Esophagus squamous epithelium (tissue), 5 donors: ENCODE measurements around the gene NCAPD2. TPM values are rescaled to one million over a fixed set of nuclear protein-coding genes. Genes with fewer than 3 reads are reported as not detected.
"Not testable (repeated sequence)": the region's sequence is repeated elsewhere in the genome, so short reads cannot be mapped to it uniquely, and the experiment has no call there.

Experiments used
- DNase-seq: peaks from one replicate; lab custom pipeline; 2025; lab: John Stamatoyannopoulos, UW
- H3K27ac ChIP-seq, 4 donors: fragments of 200-600 bp; sonication (generic); one replicate each; pipeline ENCODE4 v1.5.1; 2016 to 2019; ENCODE audit warnings: mild to moderate bottlenecking in 1 of 4
- H3K27me3 ChIP-seq, 4 donors: fragments of 200-600 bp; sonication (generic); 1 replicate in 3 of 4; 2 replicates in 1 of 4; pipeline versions ENCODE4 v1.5.1 to v1.6.0; 2017 to 2021; ENCODE audit warnings: antibody characterized with exemption in 1 of 4
- H3K36me3 ChIP-seq, 3 donors: fragments of 200-600 bp; sonication (generic); one replicate each; pipeline ENCODE4 v1.5.1; 2016 to 2019
- H3K4me1 ChIP-seq, 3 donors: fragments of 200-600 bp; sonication (generic); one replicate each; pipeline ENCODE4 v1.5.1; 2017 to 2019
- H3K4me3 ChIP-seq, 4 donors: fragments of 200-600 bp; sonication (generic); 1 replicate in 3 of 4; 2 replicates in 1 of 4; pipeline ENCODE4 v1.5.1; 2016 to 2019; ENCODE audit warnings: mild to moderate bottlenecking in 2 of 4, moderate library complexity in 1 of 4
- H3K9me3 ChIP-seq, 3 donors: fragments of 200-600 bp; sonication (generic); one replicate each; pipeline ENCODE4 v1.5.1; 2016 to 2019
- CTCF ChIP-seq, 6 experiments: fragments of 450-650 bp in 4 of 6; fragments of 200-600 bp in 2 of 6; sonication (generic) in 2 of 6; IDR thresholded peaks; one replicate each; pipeline ENCODE4 v1.5.1; 2016 to 2019; ENCODE audit warnings: antibody characterized with exemption in 6 of 6, mild to moderate bottlenecking in 4 of 6, moderate library complexity in 4 of 6
- POLR2A ChIP-seq, 4 donors: fragments of 450-650 bp; IDR thresholded peaks; one replicate each; pipeline ENCODE4 v1.6.1; 2017; ENCODE audit warnings: antibody characterized with exemption in 4 of 4, mild to moderate bottlenecking in 4 of 4, moderate library complexity in 3 of 4
- WGBS, 2 donors: methylation state at CpG; one replicate each; pipeline ENCODE4 v1.1.5; 2018; 5-methylcytosine and 5-hydroxymethylcytosine counted together
- intact Hi-C: fragments of 100-400 bp; cut with DNase I; formaldehyde crosslinking; loops from one replicate; pipeline ENCODE4 v1.15.0; 2022
- total RNA-seq, 4 donors: library from RNA; depleted of rRNA; stranded (reverse); fragments of >200 nt; gene quantifications; one replicate each; pipeline ENCODE4 v1.1.0, GENCODE V29; 2016
- donor health status: DM: yes; HTN: yes; CAD: no.

Gene NCAPD2
- total RNA-seq, 4 donors from 2014 or later, result 25.6 to 73.2 (median 55.9) TPM

GRCh38 chr12:6472491-6472890, 21.4 kb upstream of the NCAPD2 start:
- Histone ChIP-seq H3K27ac (no peak overlapping the region), H3K4me1 (peaks cover 6 to 43% (median 23%) of the 10 kb centered on the region in 3 donors), H3K27me3 (no peaks in the 10 kb centered on the region), H3K9me3 (no peaks in the 10 kb centered on the region), H3K4me3 (no peak overlapping the region), H3K36me3 (no peaks in the 10 kb centered on the region)
- no peak for DNase-seq
- TF ChIP-seq POLR2A (IDR thresholded peaks at IDR 0.05) (no peak), CTCF (IDR thresholded peaks at IDR 0.05) (no peak)
- 88% methylated on average over 11 of the region's 11 CpGs for WGBS, 2 donors
- intact Hi-C loops, result loop anchor here (10.0 kb wide), 1 partner anchor 62 kb away; the partner anchor contains the start of gene GAPDH

- not testable (repeated sequence) for H3K4me3 ChIP-seq, H3K9me3 ChIP-seq, H3K27ac ChIP-seq, H3K27me3 ChIP-seq, H3K36me3 ChIP-seq, DNase-seq
- intact Hi-C loops, result loop anchor here (10.0 kb wide), 1 partner anchor 59 kb away; the partner anchor contains the start of gene GAPDH
- H3K4me1 ChIP-seq, result peaks cover 4 to 14% (median 6%) of the 10 kb centered on the region in 3 donors
- WGBS, 2 donors, result 85 to 95% methylated on average over 2 to 5 of the region's 48 CpGs
Observed at GRCh38 chr12:6475233-6475975, 18.5 kb upstream of the NCAPD2 start.

GRCh38 chr12:6476489-6476888, 17.4 kb upstream of the NCAPD2 start:
- no peaks in the 10 kb centered on the region for H3K36me3 ChIP-seq
- H3K27ac ChIP-seq, result no peak overlapping the region
- H3K4me1 ChIP-seq, result peaks cover 0 to 9% (median under 1%) of the 10 kb centered on the region in 3 donors
- H3K4me3 ChIP-seq, result no peak overlapping the region
- H3K9me3 ChIP-seq, result no peaks in the 10 kb centered on the region
- no peak for DNase-seq
- 12 to 37% methylated on average over 3 of the region's 3 CpGs for WGBS, 2 donors
- no peak for TF ChIP-seq POLR2A (IDR thresholded peaks at IDR 0.05)
- no peak for TF ChIP-seq CTCF (IDR thresholded peaks at IDR 0.05)
- H3K27me3 ChIP-seq, result no peaks in the 10 kb centered on the region
- intact Hi-C loops, result loop anchor here (10.0 kb wide), 1 partner anchor 58 kb away; the partner anchor contains the start of gene GAPDH

GRCh38 chr12:6477601-6478377, 16.1 kb upstream of the NCAPD2 start:
- not testable (repeated sequence) for H3K36me3 ChIP-seq, H3K4me1 ChIP-seq, H3K9me3 ChIP-seq, H3K27ac ChIP-seq, DNase-seq, H3K4me3 ChIP-seq, H3K27me3 ChIP-seq
- intact Hi-C loops, result loop anchor here (10.0 kb wide), 1 partner anchor 57 kb away; the partner anchor contains the start of gene GAPDH
- WGBS, 2 donors, result 79 to 90% methylated on average over 8 to 20 of the region's 37 CpGs

GRCh38 chr12:6478416-6478815, 15.5 kb upstream of the NCAPD2 start:
- no peaks in the 10 kb centered on the region for H3K9me3 ChIP-seq
- no peak overlapping the region for H3K27ac ChIP-seq
- TF ChIP-seq CTCF (IDR thresholded peaks at IDR 0.05) (no peak), POLR2A (IDR thresholded peaks at IDR 0.05) (no peak)
- intact Hi-C loops, result loop anchor here (10.0 kb wide), 1 partner anchor 56 kb away; the partner anchor contains the start of gene GAPDH
- no peak for DNase-seq
- H3K27me3 ChIP-seq, result no peaks in the 10 kb centered on the region
- no peaks in the 10 kb centered on the region for H3K36me3 ChIP-seq
- WGBS, 2 donors, result 96 to 100% methylated on average over 2 to 4 of the region's 20 CpGs
- no peak overlapping the region for H3K4me3 ChIP-seq
- peaks cover 0 to 7% (median 0%) of the 10 kb centered on the region in 3 donors for H3K4me1 ChIP-seq

GRCh38 chr12:6488240-6488639, 5.7 kb upstream of the NCAPD2 start:
- Histone ChIP-seq H3K9me3 (no peaks in the 10 kb centered on the region), H3K27me3 (no peaks in the 10 kb centered on the region), H3K4me1 (peaks cover 5 to 10% (median 8%) of the 10 kb centered on the region in 3 donors), H3K36me3 (peaks cover 0 to 16% (median 0%) of the 10 kb centered on the region in 3 donors), H3K27ac (no peak overlapping the region), H3K4me3 (no peak overlapping the region)
- intact Hi-C loops, result no loop called here
- TF ChIP-seq CTCF (IDR thresholded peaks at IDR 0.05), result no peak
- no peak for TF ChIP-seq POLR2A (IDR thresholded peaks at IDR 0.05)
- WGBS, 2 donors, result 13 to 86% methylated on average over 1 of the region's 1 CpG
- no peak for DNase-seq
